GM18951 (cell line): Measurements from ENCODE around the gene CKMT1B.
"Not testable (repeated sequence)": the region's sequence is repeated elsewhere in the genome, so short reads cannot be mapped to it uniquely, and the experiment has no call there.

Experiments used
- POLR2A ChIP-seq: IDR thresholded peaks from 4 replicates; pipeline ENCODE4 v1.6.1; 2011; ENCODE audit warnings: mild to moderate bottlenecking; ENCODE audit not compliant: insufficient read length, insufficient read depth; ENCODE audit errors: extremely low read depth
- in situ Hi-C: fragments of 300-500 bp; cut with MboI; formaldehyde crosslinking; loops from one replicate; pipeline ENCODE4 v1.12.0; 2022; ENCODE audit warnings: low sequenced_read_pairs, mixed read lengths, inconsistent platforms; ENCODE audit not compliant: unreplicated experiment

Gene CKMT1B

GRCh38 chr15:43593328-43594190 is at the start of gene CKMT1B:
Gene CKMT1B, plus strand, starts transcription at chr15:43594027. Its CDS starts 192 bp downstream, at chr15:43594219.
- in situ Hi-C loops: not testable (repeated sequence)

- TF ChIP-seq POLR2A: no peak
- in situ Hi-C loops: no loop called here
These were observed 49.6 kb upstream of the CKMT1B start for GRCh38 chr15:43544266-43544665.

GRCh38 chr15:43545426-43545825 is 48.4 kb upstream of the CKMT1B start:
- TF ChIP-seq POLR2A: no peak
- in situ Hi-C loops: no loop called here

- TF ChIP-seq POLR2A: no peak
- in situ Hi-C loops: no loop called here
These were observed 46.3 kb upstream of the CKMT1B start for GRCh38 chr15:43547539-43547938.

- in situ Hi-C loops: no loop called here
- TF ChIP-seq POLR2A: no peak
These were observed 43.1 kb upstream of the CKMT1B start for GRCh38 chr15:43550527-43551363.

- no peak for TF ChIP-seq POLR2A
- in situ Hi-C loops: no loop called here
These were observed 41.6 kb upstream of the CKMT1B start for GRCh38 chr15:43552256-43552655.

- in situ Hi-C loops: no loop called here
- no peak for TF ChIP-seq POLR2A
These were observed 40.8 kb upstream of the CKMT1B start for GRCh38 chr15:43552986-43553385.

GRCh38 chr15:43562753-43563152 is 31.1 kb upstream of the CKMT1B start:
- in situ Hi-C loops: not testable (repeated sequence)

GRCh38 chr15:43563793-43564192 is 30.0 kb upstream of the CKMT1B start:
- in situ Hi-C loops: not testable (repeated sequence)

GRCh38 chr15:43566615-43567014 is 27.2 kb upstream of the CKMT1B start:
- in situ Hi-C loops: not testable (repeated sequence)

- in situ Hi-C loops: not testable (repeated sequence)
These were observed 19.2 kb upstream of the CKMT1B start for GRCh38 chr15:43574607-43575006.

GRCh38 chr15:43589778-43590466 is 3.9 kb upstream of the CKMT1B start, which contains the start of gene PPIP5K1:
Gene PPIP5K1, minus strand, starts transcription at chr15:43590208. Its CDS starts 5,704 bp downstream, at chr15:43584504.
- in situ Hi-C loops: not testable (repeated sequence)

GRCh38 chr15:43592841-43593240 is 986 bp upstream of the CKMT1B start:
- in situ Hi-C loops: not testable (repeated sequence)

GRCh38 chr15:43599131-43599530 is 5.3 kb downstream of the CKMT1B start:
- in situ Hi-C loops: not testable (repeated sequence)

GRCh38 chr15:43600200-43600599 is 6.4 kb downstream of the CKMT1B start:
- in situ Hi-C loops: loop anchor here (5.0 kb wide), 1 partner anchor 102 kb away; no protein-coding TSS in a partner anchor

- in situ Hi-C loops: loop anchor here (5.0 kb wide), 1 partner anchor 100 kb away; no protein-coding TSS in a partner anchor
These were observed 8.4 kb downstream of the CKMT1B start for GRCh38 chr15:43602233-43602632.

GRCh38 chr15:43617750-43618149 is 23.9 kb downstream of the CKMT1B start:
- in situ Hi-C loops: not testable (repeated sequence)

GRCh38 chr15:43618700-43619099 is 24.9 kb downstream of the CKMT1B start, which contains the start of gene STRC:
Gene STRC, minus strand, starts transcription at chr15:43618800. Its CDS starts 78 bp downstream, at chr15:43618722.
- in situ Hi-C loops: not testable (repeated sequence)

- in situ Hi-C loops: not testable (repeated sequence)
These were observed 28.4 kb downstream of the CKMT1B start for GRCh38 chr15:43622068-43622799.
